ENCODE results near the gene TFDP2. TPM values are rescaled to one million over a fixed set of nuclear protein-coding genes. Genes with fewer than 3 reads are reported as not detected.

Gene TFDP2
- total RNA-seq, 1 experiment from 2014 or later, result 76.0 TPM

- H3K4me1 Mint-ChIP-seq, result peaks cover 4 to 7% of the 10 kb centered on the region in 2 experiments
- H3K79me2 ChIP-seq (ENCODE audit: insufficient read depth, low read length), result no peaks in the 10 kb centered on the region
- no peaks in the 10 kb centered on the region; a peak in 1 of 7 replicates for H3K36me3 Mint-ChIP-seq (ENCODE audit: insufficient read depth in 1 of 3, low read depth in 3 of 3)
Observed at GRCh38 chr3:142088522-142088921, 60.8 kb downstream of the TFDP2 start.

More at GRCh38 chr3:142088522-142088921, 60.8 kb downstream of the TFDP2 start:
- H3K23ac ChIP-seq (ENCODE audit: insufficient read length, low read depth, low read length), result no peak overlapping the region
- H3K18ac ChIP-seq (ENCODE audit: insufficient read length, low read depth, low read length), result no peak overlapping the region
- DNase-seq, result no peak
- no peak overlapping the region for H3K9ac ChIP-seq (ENCODE audit: extremely low read depth, insufficient read length, low read length)
- Mint-ChIP-seq H3K27ac (no peak overlapping the region), H3K4me3 (no peak overlapping the region), H3K27me3 (ENCODE audit: low read depth) (no peaks in the 10 kb centered on the region), H3K9me3 (peaks cover 0 to 3% of the 10 kb centered on the region in 2 experiments; a peak in 1 of 5 replicates)
- H2BK12ac ChIP-seq (ENCODE audit: insufficient read length, low read depth, low read length), result no peak overlapping the region
- H3K4me2 ChIP-seq (ENCODE audit: insufficient read depth, insufficient read length, low read length), result no peak overlapping the region
- H3K4me1 ChIP-seq (ENCODE audit: insufficient read depth, low read length), result no peaks in the 10 kb centered on the region
- no peak overlapping the region for H3K14ac ChIP-seq (ENCODE audit: insufficient read depth, low read length)
- no peaks in the 10 kb centered on the region for H4K20me1 ChIP-seq (ENCODE audit: control insufficient read depth, insufficient read depth, insufficient read length)
- no peak for TF ChIP-seq CTCF (conservative IDR thresholded peaks at IDR 0.05)
- no peak overlapping the region for H2BK15ac ChIP-seq (ENCODE audit: low read depth, low read length)
- no peak overlapping the region for H2BK20ac ChIP-seq (ENCODE audit: low read depth, low read length, poor library complexity, severe bottlenecking)
- WGBS (ENCODE audit: extremely low coverage, insufficient read length, low lambda C conversion rate), result no CpG with 5 or more reads among the region's 5 CpGs
- H3K79me1 ChIP-seq (ENCODE audit: insufficient read depth, low read depth, low read length, poor library complexity, severe bottlenecking), result no peaks in the 10 kb centered on the region
- H4K8ac ChIP-seq (replicated peaks; ENCODE audit: insufficient read length, low read depth, low read length), result no peak overlapping the region
- no peak overlapping the region for H3K27ac ChIP-seq (ENCODE audit: insufficient read length, low read depth, low read length)
- H3K4ac ChIP-seq (ENCODE audit: low read depth, low read length), result no peak overlapping the region
- H2BK5ac ChIP-seq (ENCODE audit: insufficient read length, low read length), result no peak overlapping the region
- H3K27me3 ChIP-seq (ENCODE audit: insufficient read depth, low read length), result no peaks in the 10 kb centered on the region
- H3T11ph ChIP-seq (ENCODE audit: low read length), result no peak overlapping the region
- no peak overlapping the region for H3K56ac ChIP-seq (ENCODE audit: insufficient read length, low read depth, low read length)
- no peak overlapping the region for H2BK120ac ChIP-seq (ENCODE audit: low read depth, low read length, poor library complexity, severe bottlenecking)
- H4K91ac ChIP-seq (ENCODE audit: insufficient read length, low read depth, low read length), result no peak overlapping the region
- H2AK5ac ChIP-seq (ENCODE audit: insufficient read length, low read length), result no peak overlapping the region
- no peak overlapping the region for H2AFZ ChIP-seq (ENCODE audit: low read length)
- no peaks in the 10 kb centered on the region for H3K9me3 ChIP-seq (ENCODE audit: control insufficient read depth, low read depth, low read length)
- H4K5ac ChIP-seq (ENCODE audit: insufficient read length, low read depth, low read length), result no peak overlapping the region
- H3K23me2 ChIP-seq (ENCODE audit: insufficient read length, low read depth, low read length, poor library complexity, severe bottlenecking), result no peaks in the 10 kb centered on the region
